GM23338 (cell line): ENCODE measurements around the gene GOLGA1. TPM values are rescaled to one million over a fixed set of nuclear protein-coding genes. Genes with fewer than 3 reads are reported as not detected.

ENCODE experiments used
- ATAC-seq: fragments of 200-7000 bp; cut with Tn5 transposase; 3 replicates; pipeline ENCODE4 v1.9.1; 2020
- DNase-seq: peaks from one replicate; pipeline ENCODE4 v3.0.0-alpha.2; 2015; ENCODE audit warnings: low spot score
- H2AFZ ChIP-seq: fragments of 200-600 bp; sonication (generic); 2 replicates; pipeline ENCODE4 v1.8.0; 2016; ENCODE audit warnings: antibody characterized with exemption, mild to moderate bottlenecking, moderate library complexity
- H3F3A ChIP-seq: fragments of 200-600 bp; sonication (generic); replicated peaks from 2 replicates; pipeline ENCODE4 v1.8.0; 2017; ENCODE audit warnings: antibody characterized with exemption, mixed run types, low read depth
- H3K27ac ChIP-seq: fragments of 200-600 bp; sonication (generic); 2 replicates; pipeline ENCODE4 v1.6.1; 2016; ENCODE audit warnings: low read depth
- H3K27me3 ChIP-seq: fragments of 200-600 bp; sonication (generic); 2 replicates; pipeline ENCODE4 v1.8.0; 2016; ENCODE audit warnings: mild to moderate bottlenecking, mixed run types, moderate library complexity; ENCODE audit not compliant: insufficient read depth
- H3K36me3 ChIP-seq: fragments of 200-600 bp; sonication (generic); 2 replicates; pipeline ENCODE4 v1.8.0; 2016; ENCODE audit warnings: mild to moderate bottlenecking; ENCODE audit not compliant: insufficient read depth
- H3K4me1 ChIP-seq: fragments of 200-600 bp; sonication (generic); 2 replicates; pipeline ENCODE4 v1.8.0; 2016; ENCODE audit warnings: mild to moderate bottlenecking, moderate library complexity; ENCODE audit not compliant: insufficient read depth
- H3K4me2 ChIP-seq: fragments of 200-600 bp; sonication (generic); 2 replicates; pipeline ENCODE4 v1.7.1; 2017; ENCODE audit warnings: mixed run types
- H3K4me3 ChIP-seq: fragments of 200-600 bp; sonication (generic); 2 replicates; pipeline ENCODE4 v1.6.1; 2016; ENCODE audit warnings: mixed run types
- H3K79me2 ChIP-seq: fragments of 200-600 bp; sonication (generic); replicated peaks from 2 replicates; pipeline ENCODE4 v1.8.0; 2017; ENCODE audit warnings: mild to moderate bottlenecking; ENCODE audit not compliant: insufficient read depth
- H3K9me2 ChIP-seq: fragments of 200-600 bp; sonication (generic); 2 replicates; pipeline ENCODE4 v1.8.0; 2017; ENCODE audit not compliant: insufficient read depth
- H4K20me1 ChIP-seq: fragments of 200-600 bp; sonication (generic); replicated peaks from 2 replicates; pipeline ENCODE4 v1.8.0; 2017; ENCODE audit warnings: mild to moderate bottlenecking; ENCODE audit not compliant: insufficient read depth
- H3K27ac Mint-ChIP-seq: 2 replicates; pipeline ENCODE4 v1.8.0; 2020; ENCODE audit warnings: inconsistent platforms, mild to moderate bottlenecking, moderate library complexity, mixed read lengths
- H3K27me3 Mint-ChIP-seq: 3 replicates; pipeline ENCODE4 v1.8.0; 2022; ENCODE audit warnings: low read depth, mild to moderate bottlenecking, moderate library complexity, mixed read lengths, inconsistent platforms; ENCODE audit not compliant: insufficient read depth, poor library complexity
- H3K36me3 Mint-ChIP-seq: 3 replicates; pipeline ENCODE4 v1.8.0; 2021; ENCODE audit warnings: low read depth, mild to moderate bottlenecking, inconsistent platforms, moderate library complexity, mixed read lengths
- H3K4me1 Mint-ChIP-seq: 3 replicates; pipeline ENCODE4 v1.8.0; 2020; ENCODE audit warnings: mild to moderate bottlenecking, inconsistent platforms, mixed read lengths
- H3K4me3 Mint-ChIP-seq: 3 replicates; pipeline ENCODE4 v1.8.0; 2021; ENCODE audit warnings: moderate library complexity, mild to moderate bottlenecking, inconsistent platforms, mixed read lengths
- H3K9me3 Mint-ChIP-seq: 3 replicates; pipeline ENCODE4 v1.8.0; 2020; ENCODE audit warnings: moderate library complexity, mild to moderate bottlenecking, inconsistent platforms, mixed read lengths
- CREB1 ChIP-seq: fragments of 250-450 bp; sonication (Bioruptor Pico); IDR thresholded peaks from 2 replicates; pipeline ENCODE4 v1.5.0; 2020; ENCODE audit warnings: low read depth, mild to moderate bottlenecking, moderate library complexity
- CTCF ChIP-seq, 2 experiments: fragments of 200-600 bp in 1 of 2; sonication (generic) in 1 of 2; conservative IDR thresholded peaks; 2 replicates each; pipeline versions ENCODE4 v1.5.1 to v1.6.1; 2016 to 2017; ENCODE audit warnings: antibody characterized with exemption in 2 of 2, low read depth in 2 of 2, mild to moderate bottlenecking in 2 of 2, moderate library complexity in 1 of 2
- EZH2phosphoT487 ChIP-seq: fragments of 200-600 bp; sonication (generic); IDR thresholded peaks from one replicate; pipeline ENCODE4 v1.8.1; 2018; ENCODE audit warnings: antibody characterized with exemption; ENCODE audit not compliant: unreplicated experiment
- STAT1 ChIP-seq: IDR thresholded peaks from one replicate; pipeline ENCODE4 v1.6.1; 2016; ENCODE audit warnings: antibody characterized with exemption; ENCODE audit not compliant: unreplicated experiment
- ZNF331 ChIP-seq: fragments of 250-450 bp; sonication (Bioruptor Pico); IDR thresholded peaks from 2 replicates; pipeline ENCODE4 v1.5.0; 2020; ENCODE audit warnings: low read depth, mild to moderate bottlenecking, moderate library complexity
- ZNF462 ChIP-seq: fragments of 250-450 bp; sonication (Bioruptor Pico); IDR thresholded peaks from 2 replicates; pipeline ENCODE4 v1.5.0; 2020; ENCODE audit warnings: mild to moderate bottlenecking, moderate library complexity
- polyA plus RNA-seq: library from polyadenylated mRNA; unstranded; fragments of >200 nt; fragmentation: Nextera tagmentation; extraction: Ambion mirVana; gene quantifications from 2 replicates; pipeline ENCODE4 v1.2.1, GENCODE V29; 2016
- total RNA-seq: library from RNA; depleted of rRNA; stranded (reverse); fragments of >200 nt; shearing (Covaris generic); gene quantifications from 2 replicates; pipeline ENCODE4 v1.2.3, GENCODE V29; 2014

The GOLGA1 gene
- total and polyA plus RNA-seq, 2 experiments from 2014 or later = 6.1 to 8.0 TPM

- TF ChIP-seq ZNF462 (CRISPR knock-in tag) (no peak), ZNF331 (CRISPR knock-in tag) (no peak), EZH2phosphoT487 (no peak), STAT1 (no peak)
Measured at GRCh38 chr9:124853605-124854143, 87.2 kb downstream of the GOLGA1 start (continued).

- H3K36me3 ChIP-seq = peaks cover 3% of the 10 kb centered on the region; the same call in 1 of the 2 replicates
- H3K27me3 ChIP-seq = no peaks in the 10 kb centered on the region
- H3F3A ChIP-seq = peaks cover 25% of the 10 kb centered on the region
- ATAC-seq (peak; percentile 71), DNase-seq (peak; percentile 89)
- no peak within 1 kb of the TSS for H3K27ac ChIP-seq
- H3K4me2 ChIP-seq = peak within 1 kb of the TSS; percentile 76
- Mint-ChIP-seq H3K9me3 (peaks cover 3% of the 10 kb centered on the region; the same call in 1 of the 3 replicates), H3K4me1 (peaks cover 13% of the 10 kb centered on the region), H3K4me3 (peak within 1 kb of the TSS; percentile 73), H3K36me3 (peaks cover 14% of the 10 kb centered on the region), H3K27me3 (peaks cover 17% of the 10 kb centered on the region), H3K27ac (no peak within 1 kb of the TSS)
- H3K4me3 ChIP-seq = peak within 1 kb of the TSS; percentile 59
- TF ChIP-seq CREB1 (CRISPR knock-in tag) = no peak
- peak; percentile 92 to 98 for TF ChIP-seq CTCF (conservative IDR thresholded peaks at IDR 0.05; ENCODE audit: low read depth in 2 of 2)
- peaks cover 3% of the 10 kb centered on the region; the same call in 1 of the 2 replicates for H3K4me1 ChIP-seq
- H4K20me1 ChIP-seq = 0 out of 2 replicates have a peak, but pooled peaks cover 6% of the 10 kb centered on the region
- peak within 1 kb of the TSS; percentile 95 for H2AFZ ChIP-seq
- no peaks in the 10 kb centered on the region for H3K79me2 ChIP-seq
- H3K9me2 ChIP-seq = no peaks in the 10 kb centered on the region
Measured at GRCh38 chr9:124852829-124853531, 87.9 kb downstream of the GOLGA1 start, which contains the start of gene WDR38. Gene WDR38, plus strand, starts transcription at chr9:124853460. Its CDS starts 72 bp downstream, at chr9:124853532.
